Retinal pigment epithelial cell (primary cell): ENCODE measurements around the gene SUFU.
A peak's percentile ranks its signal among the peaks of the same experiment; 100 is the strongest.
"Not testable (repeated sequence)": the region's sequence is repeated elsewhere in the genome, so short reads cannot be mapped to it uniquely, and the experiment has no call there.

Experiments
- DNase-seq: peaks from one replicate; pipeline ENCODE4 v3.0.0-alpha.2; 2010; ENCODE audit warnings: low read depth
- H3K4me3 ChIP-seq: 2 replicates; pipeline ENCODE4 v1.5.1; 2011; ENCODE audit warnings: mild to moderate bottlenecking, low read length, control low read depth, moderate library complexity
- CTCF ChIP-seq: conservative IDR thresholded peaks from 2 replicates; pipeline ENCODE4 v1.5.1; 2011; ENCODE audit warnings: low read depth, low read length, control low read depth, inconsistent platforms

The SUFU gene

GRCh38 chr10:102503264-102504178 lies at the start of gene SUFU:
Gene SUFU (plus strand): TSS chr10:102503972. CDS start chr10:102504153, 181 bp downstream.
- H3K4me3 ChIP-seq: peak within 1 kb of the TSS; percentile 99
- peak; percentile 94 for TF ChIP-seq CTCF
- DNase-seq: peak; percentile 96

- not testable (repeated sequence) for DNase-seq, H3K4me3 ChIP-seq
These were observed 48.9 kb upstream of the SUFU start for GRCh38 chr10:102454662-102455487.

GRCh38 chr10:102455893-102456471 lies 47.8 kb upstream of the SUFU start:
- no peak for TF ChIP-seq CTCF
- H3K4me3 ChIP-seq: no peak overlapping the region
- DNase-seq: peak; percentile 91

GRCh38 chr10:102457591-102458150 lies 46.1 kb upstream of the SUFU start:
- DNase-seq: no peak
- no peak for TF ChIP-seq CTCF
- no peak overlapping the region for H3K4me3 ChIP-seq

- no peak overlapping the region for H3K4me3 ChIP-seq
- DNase-seq: no peak
- TF ChIP-seq CTCF: no peak
These were observed 45.1 kb upstream of the SUFU start for GRCh38 chr10:102458656-102459055.

- no peak for TF ChIP-seq CTCF
- H3K4me3 ChIP-seq: peak overlapping the region; percentile 50
- DNase-seq: no peak
These were observed 43.0 kb upstream of the SUFU start for GRCh38 chr10:102460836-102461186.
